Nephron (organoid): ENCODE data around the gene SCLT1.
A peak's percentile ranks its signal among the peaks of the same experiment; 100 is the strongest.

Source experiments
- H3K27ac Mint-ChIP-seq, 3 experiments: 2 replicates each; pipeline ENCODE4 v1.8.0; 2020; ENCODE audit warnings: mixed read lengths in 3 of 3, mild to moderate bottlenecking in 2 of 3, moderate library complexity in 1 of 3
- H3K27me3 Mint-ChIP-seq: 2 replicates; pipeline ENCODE4 v1.8.0; 2021; ENCODE audit warnings: low read depth, mild to moderate bottlenecking, moderate library complexity, mixed read lengths
- H3K36me3 Mint-ChIP-seq: 2 replicates; pipeline ENCODE4 v1.8.0; 2020; ENCODE audit warnings: low read depth, mixed read lengths
- H3K4me1 Mint-ChIP-seq: 2 replicates; pipeline ENCODE4 v1.8.0; 2020; ENCODE audit warnings: mixed read lengths
- H3K4me3 Mint-ChIP-seq, 3 experiments: 2 replicates each; pipeline ENCODE4 v1.8.0; 2020; ENCODE audit warnings: mild to moderate bottlenecking in 3 of 3, mixed read lengths in 3 of 3, moderate library complexity in 2 of 3
- H3K9me3 Mint-ChIP-seq: 2 replicates; pipeline ENCODE4 v1.8.0; 2020; ENCODE audit warnings: mixed read lengths
- CTCF ChIP-seq, 3 experiments: fragments of 200-600 bp; sonication (generic); IDR thresholded peaks; one replicate each; pipeline ENCODE4 v1.5.0; 2021; ENCODE audit warnings: antibody characterized with exemption in 3 of 3; ENCODE audit not compliant: unreplicated experiment in 3 of 3

SCLT1 gene

GRCh38 chr4:128951316-128951715 is 142.0 kb downstream of the SCLT1 start:
- Mint-ChIP-seq H3K36me3 (peaks cover 30% of the 10 kb centered on the region), H3K4me3 (no peak overlapping the region), H3K27ac (no peak overlapping the region), H3K27me3 (no peaks in the 10 kb centered on the region), H3K4me1 (no peaks in the 10 kb centered on the region), H3K9me3 (no peaks in the 10 kb centered on the region)
- TF ChIP-seq CTCF (IDR thresholded peaks at IDR 0.05; ENCODE audit: unreplicated experiment in 3 of 3) = no peak

- no peak for TF ChIP-seq CTCF (IDR thresholded peaks at IDR 0.05; ENCODE audit: unreplicated experiment in 3 of 3)
- Mint-ChIP-seq H3K36me3 (peaks cover 29% of the 10 kb centered on the region), H3K27ac (no peak overlapping the region), H3K9me3 (no peaks in the 10 kb centered on the region), H3K4me3 (no peak overlapping the region), H3K27me3 (no peaks in the 10 kb centered on the region), H3K4me1 (no peaks in the 10 kb centered on the region)
Measured at GRCh38 chr4:128950796-128951195, 142.5 kb downstream of the SCLT1 start.

GRCh38 chr4:128946916-128947315 is 146.4 kb downstream of the SCLT1 start:
- no peak overlapping the region for H3K4me3 Mint-ChIP-seq
- no peaks in the 10 kb centered on the region for H3K9me3 Mint-ChIP-seq
- no peak for TF ChIP-seq CTCF (IDR thresholded peaks at IDR 0.05; ENCODE audit: unreplicated experiment in 3 of 3)
- no peak overlapping the region for H3K27ac Mint-ChIP-seq
- peaks cover 6% of the 10 kb centered on the region for H3K4me1 Mint-ChIP-seq
- H3K27me3 Mint-ChIP-seq = no peaks in the 10 kb centered on the region
- H3K36me3 Mint-ChIP-seq = peaks cover 54% of the 10 kb centered on the region

GRCh38 chr4:128942607-128943006 is 150.7 kb downstream of the SCLT1 start:
- Mint-ChIP-seq H3K9me3 (no peaks in the 10 kb centered on the region), H3K4me1 (peaks cover 6% of the 10 kb centered on the region), H3K4me3 (no peak overlapping the region), H3K27me3 (no peaks in the 10 kb centered on the region), H3K36me3 (peaks cover 56% of the 10 kb centered on the region), H3K27ac (peak overlapping the region in 2 of 3 experiments; percentile 10 to 60)
- TF ChIP-seq CTCF (IDR thresholded peaks at IDR 0.05; ENCODE audit: unreplicated experiment in 3 of 3) = no peak

- no peak overlapping the region for H3K4me3 Mint-ChIP-seq
- H3K27me3 Mint-ChIP-seq = no peaks in the 10 kb centered on the region
- H3K27ac Mint-ChIP-seq = no peak overlapping the region
- no peaks in the 10 kb centered on the region for H3K9me3 Mint-ChIP-seq
- peaks cover 53% of the 10 kb centered on the region for H3K36me3 Mint-ChIP-seq
- no peak for TF ChIP-seq CTCF (IDR thresholded peaks at IDR 0.05; ENCODE audit: unreplicated experiment in 3 of 3)
- peaks cover 6% of the 10 kb centered on the region for H3K4me1 Mint-ChIP-seq
Measured at GRCh38 chr4:128940971-128941370, 152.4 kb downstream of the SCLT1 start.

- no peaks in the 10 kb centered on the region for H3K27me3 Mint-ChIP-seq
- H3K36me3 Mint-ChIP-seq = peaks cover 51% of the 10 kb centered on the region
- TF ChIP-seq CTCF (IDR thresholded peaks at IDR 0.05; ENCODE audit: unreplicated experiment in 3 of 3) = no peak
- H3K4me3 Mint-ChIP-seq = no peak overlapping the region
- no peaks in the 10 kb centered on the region for H3K4me1 Mint-ChIP-seq
- peaks cover 8% of the 10 kb centered on the region for H3K9me3 Mint-ChIP-seq
- H3K27ac Mint-ChIP-seq = no peak overlapping the region
Measured at GRCh38 chr4:128930051-128930450, 163.3 kb downstream of the SCLT1 start.
